GM10847 (cell line): ENCODE results near the gene FEM1C.

Experiments used
- POLR2A ChIP-seq: IDR thresholded peaks from 2 replicates; pipeline ENCODE4 v1.6.1; 2011; ENCODE audit not compliant: insufficient read length; ENCODE audit errors: extremely low read depth

The FEM1C gene

GRCh38 chr5:115543365-115544042 is 1.1 kb downstream of the FEM1C start:
- TF ChIP-seq POLR2A = no peak

- TF ChIP-seq POLR2A = no peak
These were observed 1.8 kb downstream of the FEM1C start for GRCh38 chr5:115542651-115543364.

DNA sequence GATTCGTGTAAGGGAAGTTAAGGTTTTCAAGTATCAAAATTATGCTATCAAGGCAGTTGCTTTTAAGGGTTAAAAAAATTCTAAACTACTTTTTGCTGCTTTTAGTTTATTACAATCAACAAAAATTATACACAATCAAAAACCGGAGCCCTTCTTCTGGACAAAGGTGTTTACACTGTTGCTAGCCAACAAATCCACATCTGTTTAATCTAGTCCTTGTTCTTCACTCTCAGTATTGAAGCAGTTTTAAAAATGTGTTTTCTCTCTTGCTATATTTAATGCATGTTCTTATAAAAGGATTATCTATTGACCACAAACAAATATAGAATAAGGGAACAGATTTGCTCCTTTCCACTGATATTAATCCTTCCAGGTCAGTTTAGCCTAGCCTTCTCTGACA is 2.5 kb downstream of the FEM1C start:
- no peak for TF ChIP-seq POLR2A

- TF ChIP-seq POLR2A = no peak
These were observed 3.0 kb downstream of the FEM1C start for GRCh38 chr5:115541611-115542010.

- TF ChIP-seq POLR2A = no peak
These were observed 9.0 kb downstream of the FEM1C start for GRCh38 chr5:115535479-115536035.

DNA sequence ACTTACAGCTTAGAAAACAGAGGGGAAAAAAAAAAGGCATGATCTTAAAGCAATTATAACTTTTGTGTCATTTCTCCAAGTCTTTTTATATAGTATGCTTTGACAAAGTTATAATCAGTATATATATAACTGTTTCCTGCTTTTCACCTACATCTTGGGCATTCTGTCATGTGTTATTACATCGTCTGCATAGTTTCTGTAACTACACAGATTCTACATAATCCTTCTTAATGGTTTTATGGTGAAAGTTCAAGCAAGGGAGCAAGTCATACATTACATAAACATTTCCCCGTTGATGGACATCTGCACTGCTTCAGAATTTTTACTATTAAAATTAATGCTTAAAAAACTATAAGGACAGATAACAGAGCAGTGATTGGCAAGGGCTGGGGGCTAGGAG is 12.1 kb downstream of the FEM1C start:
- TF ChIP-seq POLR2A = no peak

DNA sequence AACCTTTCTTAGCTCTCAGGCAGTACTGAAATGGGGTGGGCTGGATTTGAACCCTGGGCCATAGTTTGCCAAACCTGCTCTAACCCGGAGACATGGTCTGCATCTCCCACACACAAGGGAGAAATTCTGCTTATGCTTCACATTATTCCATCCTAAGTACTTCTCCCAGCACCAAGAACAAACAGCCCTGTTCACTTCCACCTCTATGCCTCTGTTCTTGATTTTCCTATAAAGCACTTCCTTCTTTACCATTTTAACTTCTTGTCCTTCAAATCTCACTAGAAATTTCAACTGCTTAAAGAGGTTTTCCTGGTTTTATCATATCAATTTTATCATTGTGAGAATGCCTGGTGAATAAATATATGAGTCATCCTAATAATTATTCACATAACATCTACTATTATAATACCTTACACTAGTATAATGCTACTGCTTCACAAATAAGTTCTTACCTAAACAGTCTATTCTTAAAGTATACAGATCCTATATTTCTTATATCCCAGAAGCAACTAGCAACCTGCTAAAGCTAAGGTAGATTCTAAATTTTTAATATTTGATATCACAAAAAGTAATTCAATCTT is 12.7 kb downstream of the FEM1C start:
- no peak for TF ChIP-seq POLR2A

GRCh38 chr5:115531380-115531779 is 13.2 kb downstream of the FEM1C start:
- TF ChIP-seq POLR2A = no peak

GRCh38 chr5:115530426-115530825 is 14.1 kb downstream of the FEM1C start:
- TF ChIP-seq POLR2A = no peak

DNA sequence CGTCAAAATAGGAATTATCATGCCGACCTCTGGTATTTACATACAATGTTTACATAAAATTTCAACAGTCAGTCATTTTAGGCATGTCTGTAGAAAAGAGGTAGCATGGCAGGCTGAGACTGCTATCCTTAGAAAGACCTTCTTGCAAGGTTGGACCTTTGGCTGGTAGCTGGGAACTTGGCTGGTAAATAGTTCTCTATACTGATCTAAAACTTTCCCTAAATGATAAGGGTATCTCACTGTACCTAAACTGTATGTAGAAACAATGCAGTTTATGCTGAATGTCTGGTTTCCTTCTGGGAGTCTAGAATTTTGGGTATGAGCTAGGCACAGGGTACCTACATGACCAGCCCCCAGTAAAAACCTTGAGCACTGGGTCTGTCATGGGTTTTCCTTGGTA is 18.0 kb downstream of the FEM1C start:
- TF ChIP-seq POLR2A = no peak

DNA sequence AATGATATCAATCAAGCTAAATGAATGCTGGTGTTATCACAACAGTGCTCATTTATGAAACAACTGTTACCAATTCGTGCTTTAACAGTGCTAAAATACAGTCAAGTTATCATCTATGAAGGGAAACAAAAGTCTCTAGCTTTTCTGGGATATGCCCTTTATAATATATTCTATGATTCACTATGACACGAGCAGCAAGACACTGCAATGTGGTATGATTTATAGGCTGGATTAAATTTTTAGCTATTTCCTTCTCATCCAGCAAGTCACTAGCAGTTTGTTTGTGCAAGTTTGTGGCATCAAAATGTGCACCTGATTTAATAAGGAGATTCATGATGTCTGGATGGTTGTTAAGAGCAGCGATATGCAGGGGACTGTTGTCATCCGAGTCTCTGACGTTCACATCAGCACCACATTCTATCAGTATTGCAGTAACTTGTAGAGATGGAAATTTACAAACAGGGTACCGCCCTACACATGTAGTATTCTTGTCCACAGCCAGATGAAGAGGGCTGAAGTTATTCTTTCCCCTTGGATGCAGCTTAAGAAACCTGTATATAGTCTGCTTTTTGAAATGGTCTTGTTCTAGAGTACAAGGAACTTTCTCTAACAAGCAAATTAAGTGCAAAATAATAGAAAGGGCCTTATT is 20.3 kb downstream of the FEM1C start:
- no peak for TF ChIP-seq POLR2A

- no peak for TF ChIP-seq POLR2A
These were observed 21.7 kb downstream of the FEM1C start for GRCh38 chr5:115522832-115523403.

GRCh38 chr5:115520191-115520590 is 24.4 kb downstream of the FEM1C start:
- no peak for TF ChIP-seq POLR2A

DNA sequence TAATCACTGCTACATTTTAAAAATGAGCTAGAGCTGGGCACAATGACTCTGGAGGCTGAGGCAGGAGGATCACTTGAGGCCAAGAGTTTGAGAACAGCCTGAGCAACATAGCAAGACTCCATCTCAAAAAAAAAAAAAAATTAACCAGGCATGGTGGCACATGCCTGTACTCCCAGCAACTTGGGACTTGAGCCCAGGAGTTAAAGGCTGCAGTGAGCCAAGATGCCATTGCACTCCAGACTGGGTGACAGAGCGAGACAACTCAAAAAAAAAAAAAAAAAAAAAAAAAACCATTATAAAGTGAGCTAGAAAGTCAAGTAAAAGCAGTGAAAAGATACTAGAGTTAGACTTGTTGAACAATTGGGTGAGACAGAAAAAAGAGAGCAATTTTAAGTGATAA is 28.2 kb downstream of the FEM1C start:
- no peak for TF ChIP-seq POLR2A

GRCh38 chr5:115514220-115514619 is 30.4 kb downstream of the FEM1C start:
- TF ChIP-seq POLR2A = no peak
